ENCODE results near the gene SUPT3H.

The SUPT3H gene

GRCh38 chr6:44989391-44989790, 388.3 kb downstream of the SUPT3H start:
- TF ChIP-seq FOXP2 (optimal IDR thresholded peaks at IDR 0.05; ENCODE audit: control extremely low read depth, extremely low read length, insufficient read depth), result no peak
- TF ChIP-seq EZH2 (IDR thresholded peaks at IDR 0.05), result no peak
- TF ChIP-seq POLR2AphosphoS5 (IDR thresholded peaks at IDR 0.05; ENCODE audit: borderline replicate concordance, low read depth, low read length), result no peak
- no peaks in the 10 kb centered on the region for H3K9me3 ChIP-seq (ENCODE audit: low read depth, low read length)
- DNase-seq (ENCODE audit: low read depth, low spot score), result no peak

GRCh38 chr6:44985006-44985405, 392.7 kb downstream of the SUPT3H start:
- H3K9me3 ChIP-seq (ENCODE audit: low read depth, low read length), result no peaks in the 10 kb centered on the region
- no peak overlapping the region for H3K9ac ChIP-seq (ENCODE audit: insufficient read length)
- no peak overlapping the region for H3K27ac ChIP-seq
- H3K4me3 ChIP-seq, result no peak overlapping the region
- TF ChIP-seq EZH2 (IDR thresholded peaks at IDR 0.05) (no peak), POLR2AphosphoS5 (IDR thresholded peaks at IDR 0.05; ENCODE audit: borderline replicate concordance, low read depth, low read length) (no peak), FOXP2 (optimal IDR thresholded peaks at IDR 0.05; ENCODE audit: control extremely low read depth, extremely low read length, insufficient read depth) (no peak)
- DNase-seq (ENCODE audit: low read depth, low spot score), result no peak
- H3K36me3 ChIP-seq (ENCODE audit: insufficient read depth, low read length), result no peaks in the 10 kb centered on the region

More at GRCh38 chr6:44989391-44989790, 388.3 kb downstream of the SUPT3H start:
- Histone ChIP-seq H3K4me3 (no peak overlapping the region), H3K36me3 (ENCODE audit: insufficient read depth, low read length) (no peaks in the 10 kb centered on the region), H3K27ac (no peak overlapping the region), H3K9ac (ENCODE audit: insufficient read length) (no peak overlapping the region)

- no peak overlapping the region for H3K27ac ChIP-seq
- no peaks in the 10 kb centered on the region for H3K9me3 ChIP-seq (ENCODE audit: low read depth, low read length)
- H3K9ac ChIP-seq (ENCODE audit: insufficient read length), result no peak overlapping the region
- H3K36me3 ChIP-seq (ENCODE audit: insufficient read depth, low read length), result no peaks in the 10 kb centered on the region
- TF ChIP-seq EZH2 (IDR thresholded peaks at IDR 0.05) (no peak), POLR2AphosphoS5 (IDR thresholded peaks at IDR 0.05; ENCODE audit: borderline replicate concordance, low read depth, low read length) (no peak), FOXP2 (optimal IDR thresholded peaks at IDR 0.05; ENCODE audit: control extremely low read depth, extremely low read length, insufficient read depth) (no peak)
- no peak overlapping the region for H3K4me3 ChIP-seq
- DNase-seq (ENCODE audit: low read depth, low spot score), result no peak
Observed at GRCh38 chr6:44983467-44984365, 394.0 kb downstream of the SUPT3H start.

GRCh38 chr6:44980841-44981240, 396.9 kb downstream of the SUPT3H start:
- TF ChIP-seq FOXP2 (optimal IDR thresholded peaks at IDR 0.05; ENCODE audit: control extremely low read depth, extremely low read length, insufficient read depth) (no peak), POLR2AphosphoS5 (IDR thresholded peaks at IDR 0.05; ENCODE audit: borderline replicate concordance, low read depth, low read length) (no peak), EZH2 (IDR thresholded peaks at IDR 0.05) (no peak)
- DNase-seq (ENCODE audit: low read depth, low spot score), result no peak
- Histone ChIP-seq H3K9ac (ENCODE audit: insufficient read length) (no peak overlapping the region), H3K9me3 (ENCODE audit: low read depth, low read length) (no peaks in the 10 kb centered on the region), H3K27ac (no peak overlapping the region), H3K4me3 (no peak overlapping the region), H3K36me3 (ENCODE audit: insufficient read depth, low read length) (no peaks in the 10 kb centered on the region)

- no peak overlapping the region for H3K27ac ChIP-seq
- H3K36me3 ChIP-seq (ENCODE audit: insufficient read depth, low read length), result no peaks in the 10 kb centered on the region
- no peaks in the 10 kb centered on the region for H3K9me3 ChIP-seq (ENCODE audit: low read depth, low read length)
- H3K9ac ChIP-seq (ENCODE audit: insufficient read length), result no peak overlapping the region
- DNase-seq (ENCODE audit: low read depth, low spot score), result no peak
- no peak for TF ChIP-seq POLR2AphosphoS5 (IDR thresholded peaks at IDR 0.05; ENCODE audit: borderline replicate concordance, low read depth, low read length)
- no peak for TF ChIP-seq FOXP2 (optimal IDR thresholded peaks at IDR 0.05; ENCODE audit: control extremely low read depth, extremely low read length, insufficient read depth)
- TF ChIP-seq EZH2 (IDR thresholded peaks at IDR 0.05), result no peak
- no peak overlapping the region for H3K4me3 ChIP-seq
Observed at GRCh38 chr6:44976677-44977641, 400.8 kb downstream of the SUPT3H start.

GRCh38 chr6:44974511-44974910, 403.2 kb downstream of the SUPT3H start:
- Histone ChIP-seq H3K9ac (ENCODE audit: insufficient read length) (no peak overlapping the region), H3K4me3 (no peak overlapping the region), H3K27ac (no peak overlapping the region), H3K9me3 (ENCODE audit: low read depth, low read length) (no peaks in the 10 kb centered on the region), H3K36me3 (ENCODE audit: insufficient read depth, low read length) (no peaks in the 10 kb centered on the region)
- DNase-seq (ENCODE audit: low read depth, low spot score), result no peak
- no peak for TF ChIP-seq EZH2 (IDR thresholded peaks at IDR 0.05)
- TF ChIP-seq POLR2AphosphoS5 (IDR thresholded peaks at IDR 0.05; ENCODE audit: borderline replicate concordance, low read depth, low read length), result no peak
- no peak for TF ChIP-seq FOXP2 (optimal IDR thresholded peaks at IDR 0.05; ENCODE audit: control extremely low read depth, extremely low read length, insufficient read depth)

- Histone ChIP-seq H3K4me3 (no peak overlapping the region), H3K9ac (ENCODE audit: insufficient read length) (no peak overlapping the region), H3K9me3 (ENCODE audit: low read depth, low read length) (no peaks in the 10 kb centered on the region)
Observed at GRCh38 chr6:44972709-44973108, 405.0 kb downstream of the SUPT3H start.

More at GRCh38 chr6:44972709-44973108, 405.0 kb downstream of the SUPT3H start:
- H3K27ac ChIP-seq, result no peak overlapping the region
- DNase-seq (ENCODE audit: low read depth, low spot score), result no peak
- H3K36me3 ChIP-seq (ENCODE audit: insufficient read depth, low read length), result no peaks in the 10 kb centered on the region
- TF ChIP-seq FOXP2 (optimal IDR thresholded peaks at IDR 0.05; ENCODE audit: control extremely low read depth, extremely low read length, insufficient read depth), result no peak
- TF ChIP-seq POLR2AphosphoS5 (IDR thresholded peaks at IDR 0.05; ENCODE audit: borderline replicate concordance, low read depth, low read length), result no peak
- TF ChIP-seq EZH2 (IDR thresholded peaks at IDR 0.05), result no peak

Measured in SK-N-MC (cell line).